ENCODE data around the gene DHRS7C. TPM values are rescaled to one million over a fixed set of nuclear protein-coding genes. Genes with fewer than 3 reads are reported as not detected.

Gene DHRS7C
- total RNA-seq, 2 donors from 2014 or later: not detected

- no peaks in the 10 kb centered on the region for H3K4me1 Mint-ChIP-seq
- peaks cover 3% of the 10 kb centered on the region for H3K36me3 Mint-ChIP-seq (ENCODE audit: low read depth)
- DNase-seq (no peak), ATAC-seq (no peak)
- no peaks in the 10 kb centered on the region for H3K9me3 ChIP-seq (ENCODE audit: control insufficient read depth, low read length, poor library complexity, severe bottlenecking)
- H3K27ac Mint-ChIP-seq: no peak overlapping the region
- H3K27me3 Mint-ChIP-seq: peaks cover 37% of the 10 kb centered on the region
- H3K4me3 Mint-ChIP-seq: no peak overlapping the region
Measured at GRCh38 chr17:9820448-9820847, 29.1 kb upstream of the DHRS7C start.

GRCh38 chr17:9818760-9819159, 27.4 kb upstream of the DHRS7C start:
- H3K36me3 Mint-ChIP-seq (ENCODE audit: low read depth): peaks cover 3% of the 10 kb centered on the region
- peaks cover 26% of the 10 kb centered on the region for H3K27me3 Mint-ChIP-seq
- H3K4me3 Mint-ChIP-seq: no peak overlapping the region
- no peak for DNase-seq
- no peaks in the 10 kb centered on the region for H3K9me3 ChIP-seq (ENCODE audit: control insufficient read depth, low read length, poor library complexity, severe bottlenecking)
- H3K27ac Mint-ChIP-seq: no peak overlapping the region
- ATAC-seq: no peak
- H3K4me1 Mint-ChIP-seq: no peaks in the 10 kb centered on the region

GRCh38 chr17:9817086-9817485, 25.7 kb upstream of the DHRS7C start:
- ATAC-seq: no peak
- DNase-seq: no peak
- H3K27ac Mint-ChIP-seq: no peak overlapping the region
- no peaks in the 10 kb centered on the region for H3K9me3 ChIP-seq (ENCODE audit: control insufficient read depth, low read length, poor library complexity, severe bottlenecking)
- peaks cover 21% of the 10 kb centered on the region for H3K27me3 Mint-ChIP-seq
- no peaks in the 10 kb centered on the region for H3K36me3 Mint-ChIP-seq (ENCODE audit: low read depth)
- H3K4me1 Mint-ChIP-seq: no peaks in the 10 kb centered on the region
- no peak overlapping the region for H3K4me3 Mint-ChIP-seq

DNA sequence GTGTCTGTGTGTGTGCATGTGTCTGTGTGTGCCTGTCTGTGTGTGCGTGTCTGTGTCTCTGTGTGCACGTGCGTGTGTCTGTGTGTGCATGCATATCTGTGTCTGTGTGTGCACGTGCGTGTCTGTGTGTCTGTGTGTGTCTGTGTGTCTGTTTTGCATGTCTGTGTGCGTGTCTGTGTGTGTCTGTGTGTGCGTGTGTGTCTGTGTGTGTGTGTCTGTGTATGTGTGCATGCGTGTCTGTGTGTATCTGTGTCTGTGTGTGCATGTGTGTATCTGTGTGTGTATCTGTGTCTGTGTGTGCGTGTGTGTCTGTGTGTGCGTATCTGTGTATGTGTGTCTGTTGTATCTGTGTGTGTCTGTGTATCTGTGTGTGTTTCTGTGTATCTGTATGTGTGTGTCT, 25.1 kb upstream of the DHRS7C start:
- H3K27me3 Mint-ChIP-seq: peaks cover 20% of the 10 kb centered on the region
- no peaks in the 10 kb centered on the region for H3K36me3 Mint-ChIP-seq (ENCODE audit: low read depth)
- no peaks in the 10 kb centered on the region for H3K4me1 Mint-ChIP-seq
- H3K27ac Mint-ChIP-seq: no peak overlapping the region
- no peak overlapping the region for H3K4me3 Mint-ChIP-seq
- ATAC-seq (no peak), DNase-seq (no peak)
- H3K9me3 ChIP-seq (ENCODE audit: control insufficient read depth, low read length, poor library complexity, severe bottlenecking): no peaks in the 10 kb centered on the region

- Mint-ChIP-seq H3K4me1 (no peaks in the 10 kb centered on the region), H3K27ac (no peak overlapping the region), H3K27me3 (peaks cover 31% of the 10 kb centered on the region), H3K36me3 (ENCODE audit: low read depth) (no peaks in the 10 kb centered on the region), H3K4me3 (no peak overlapping the region)
- no peaks in the 10 kb centered on the region for H3K9me3 ChIP-seq (ENCODE audit: control insufficient read depth, low read length, poor library complexity, severe bottlenecking)
- DNase-seq (no peak), ATAC-seq (no peak)
Measured at GRCh38 chr17:9814337-9814945, 23.0 kb upstream of the DHRS7C start.

DNA sequence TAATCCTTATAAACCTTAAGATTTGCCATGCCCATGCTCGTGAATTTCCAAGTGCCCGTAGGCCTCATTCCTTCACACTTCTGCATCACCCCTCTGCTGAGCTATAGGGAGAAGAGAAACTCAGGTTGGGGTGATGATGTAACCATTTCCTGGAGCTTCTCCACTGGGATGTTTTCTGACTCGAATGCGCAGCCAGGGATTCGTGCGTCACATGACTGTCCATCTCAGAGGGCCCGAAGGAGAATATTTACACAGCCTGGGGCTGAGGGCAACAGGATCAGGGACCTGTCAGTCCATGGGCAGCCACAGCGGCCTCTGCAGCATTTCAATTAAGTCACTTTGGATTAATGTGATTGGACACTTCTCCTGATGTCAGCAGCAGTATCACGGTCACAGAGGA, 21.8 kb upstream of the DHRS7C start:
- ATAC-seq (no peak), DNase-seq (no peak)
- Mint-ChIP-seq H3K27me3 (peaks cover 25% of the 10 kb centered on the region), H3K4me1 (no peaks in the 10 kb centered on the region), H3K36me3 (ENCODE audit: low read depth) (no peaks in the 10 kb centered on the region), H3K27ac (no peak overlapping the region), H3K4me3 (no peak overlapping the region)
- no peaks in the 10 kb centered on the region for H3K9me3 ChIP-seq (ENCODE audit: control insufficient read depth, low read length, poor library complexity, severe bottlenecking)

- no peak overlapping the region for H3K27ac Mint-ChIP-seq
- H3K36me3 Mint-ChIP-seq (ENCODE audit: low read depth): no peaks in the 10 kb centered on the region
- H3K9me3 ChIP-seq (ENCODE audit: control insufficient read depth, low read length, poor library complexity, severe bottlenecking): no peaks in the 10 kb centered on the region
- DNase-seq (no peak), ATAC-seq (no peak)
- H3K4me3 Mint-ChIP-seq: no peak overlapping the region
- H3K4me1 Mint-ChIP-seq: no peaks in the 10 kb centered on the region
- H3K27me3 Mint-ChIP-seq: peaks cover 16% of the 10 kb centered on the region
Measured at GRCh38 chr17:9811537-9811936, 20.1 kb upstream of the DHRS7C start.

DNA sequence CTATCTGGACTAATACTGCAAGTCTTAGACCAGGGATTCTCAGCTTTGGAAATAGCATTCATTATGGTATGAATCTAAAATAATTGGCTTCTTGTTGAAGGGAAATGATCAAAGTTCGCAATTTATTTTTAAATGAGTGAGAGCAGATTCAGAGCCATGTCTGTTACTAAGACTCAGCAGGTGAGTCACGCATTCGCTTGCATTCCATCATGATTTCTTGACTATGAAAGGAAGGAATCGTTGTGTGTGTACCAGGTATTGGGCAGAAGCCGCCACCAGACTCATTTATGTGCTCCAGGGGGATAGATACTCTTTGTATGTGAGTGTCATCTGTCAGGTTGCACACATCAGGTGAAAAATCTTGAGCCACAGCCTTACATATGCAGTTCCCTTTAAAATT, 19.7 kb upstream of the DHRS7C start:
- Mint-ChIP-seq H3K4me3 (no peak overlapping the region), H3K36me3 (ENCODE audit: low read depth) (no peaks in the 10 kb centered on the region), H3K4me1 (no peaks in the 10 kb centered on the region), H3K27ac (no peak overlapping the region), H3K27me3 (peaks cover 16% of the 10 kb centered on the region)
- ATAC-seq (no peak), DNase-seq (no peak)
- no peaks in the 10 kb centered on the region for H3K9me3 ChIP-seq (ENCODE audit: control insufficient read depth, low read length, poor library complexity, severe bottlenecking)

DNA sequence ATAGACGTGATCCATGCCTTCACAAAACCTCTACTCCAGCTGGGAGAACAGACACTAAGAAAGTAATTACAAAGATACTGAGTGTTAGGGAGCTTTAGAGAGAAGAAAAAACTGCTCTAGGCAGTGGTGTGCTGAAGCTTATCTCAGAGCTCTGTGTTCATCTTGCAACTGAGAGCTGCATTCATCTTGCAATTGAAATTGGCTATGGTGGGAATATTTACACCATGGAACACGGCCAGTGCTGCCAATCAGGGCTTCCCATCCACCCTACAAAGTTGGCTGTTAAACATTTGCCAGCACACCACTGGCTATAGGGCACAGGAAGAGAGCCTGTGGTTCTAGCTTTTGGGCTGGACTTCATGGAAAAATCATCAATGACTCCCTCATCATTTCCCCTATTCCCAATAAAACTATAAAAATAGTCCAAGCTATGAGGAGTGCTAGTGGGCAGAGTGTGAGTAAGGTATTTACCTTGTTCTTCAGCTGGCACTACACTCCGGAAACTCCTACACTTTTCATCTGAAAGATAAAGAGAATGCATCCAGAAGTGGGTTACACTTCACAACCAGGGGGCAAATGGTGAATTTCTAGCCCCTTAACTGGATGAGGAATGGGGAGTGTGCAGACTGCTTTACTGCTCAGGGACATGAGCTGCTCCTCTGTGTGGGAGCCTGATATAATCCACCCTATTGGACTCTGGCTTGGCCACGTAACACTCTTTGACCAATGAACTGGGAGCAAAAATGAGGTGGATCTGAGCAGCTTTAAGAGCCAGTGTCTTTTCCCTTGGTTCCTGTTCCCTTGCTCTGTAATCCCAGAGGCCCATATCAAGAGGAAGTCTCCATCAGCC, 18.9 kb upstream of the DHRS7C start:
- Mint-ChIP-seq H3K4me1 (no peaks in the 10 kb centered on the region), H3K36me3 (ENCODE audit: low read depth) (no peaks in the 10 kb centered on the region), H3K27ac (no peak overlapping the region), H3K27me3 (peaks cover 16% of the 10 kb centered on the region), H3K4me3 (no peak overlapping the region)
- ATAC-seq (no peak), DNase-seq (no peak)
- H3K9me3 ChIP-seq (ENCODE audit: control insufficient read depth, low read length, poor library complexity, severe bottlenecking): no peaks in the 10 kb centered on the region

- ATAC-seq (no peak), DNase-seq (no peak)
- H3K27ac Mint-ChIP-seq: no peak overlapping the region
- no peaks in the 10 kb centered on the region for H3K36me3 Mint-ChIP-seq (ENCODE audit: low read depth)
- H3K9me3 ChIP-seq (ENCODE audit: control insufficient read depth, low read length, poor library complexity, severe bottlenecking): no peaks in the 10 kb centered on the region
- no peak overlapping the region for H3K4me3 Mint-ChIP-seq
- no peaks in the 10 kb centered on the region for H3K4me1 Mint-ChIP-seq
- H3K27me3 Mint-ChIP-seq: peaks cover 16% of the 10 kb centered on the region
Measured at GRCh38 chr17:9809409-9809808, 18.0 kb upstream of the DHRS7C start.

GRCh38 chr17:9806699-9807098, 15.3 kb upstream of the DHRS7C start:
- H3K27ac Mint-ChIP-seq: no peak overlapping the region
- H3K4me1 Mint-ChIP-seq: no peaks in the 10 kb centered on the region
- peaks cover 27% of the 10 kb centered on the region for H3K27me3 Mint-ChIP-seq
- no peak overlapping the region for H3K4me3 Mint-ChIP-seq
- H3K9me3 ChIP-seq (ENCODE audit: control insufficient read depth, low read length, poor library complexity, severe bottlenecking): no peaks in the 10 kb centered on the region
- ATAC-seq (no peak), DNase-seq (no peak)
- H3K36me3 Mint-ChIP-seq (ENCODE audit: low read depth): peaks cover 3% of the 10 kb centered on the region

- no peaks in the 10 kb centered on the region for H3K4me1 Mint-ChIP-seq
- ATAC-seq (no peak), DNase-seq (no peak)
- H3K27ac Mint-ChIP-seq: no peak overlapping the region
- no peaks in the 10 kb centered on the region for H3K9me3 ChIP-seq (ENCODE audit: control insufficient read depth, low read length, poor library complexity, severe bottlenecking)
- peaks cover 3% of the 10 kb centered on the region for H3K36me3 Mint-ChIP-seq (ENCODE audit: low read depth)
- H3K27me3 Mint-ChIP-seq: peaks cover 18% of the 10 kb centered on the region
- no peak overlapping the region for H3K4me3 Mint-ChIP-seq
Measured at GRCh38 chr17:9805769-9806168, 14.4 kb upstream of the DHRS7C start.

- no peak overlapping the region for H3K27ac Mint-ChIP-seq
- ATAC-seq (no peak), DNase-seq (no peak)
- peaks cover 3% of the 10 kb centered on the region for H3K36me3 Mint-ChIP-seq (ENCODE audit: low read depth)
- H3K4me3 Mint-ChIP-seq: no peak overlapping the region
- H3K9me3 ChIP-seq (ENCODE audit: control insufficient read depth, low read length, poor library complexity, severe bottlenecking): no peaks in the 10 kb centered on the region
- H3K27me3 Mint-ChIP-seq: peaks cover 29% of the 10 kb centered on the region
- no peaks in the 10 kb centered on the region for H3K4me1 Mint-ChIP-seq
Measured at GRCh38 chr17:9802697-9803096, 11.3 kb upstream of the DHRS7C start.

DNA sequence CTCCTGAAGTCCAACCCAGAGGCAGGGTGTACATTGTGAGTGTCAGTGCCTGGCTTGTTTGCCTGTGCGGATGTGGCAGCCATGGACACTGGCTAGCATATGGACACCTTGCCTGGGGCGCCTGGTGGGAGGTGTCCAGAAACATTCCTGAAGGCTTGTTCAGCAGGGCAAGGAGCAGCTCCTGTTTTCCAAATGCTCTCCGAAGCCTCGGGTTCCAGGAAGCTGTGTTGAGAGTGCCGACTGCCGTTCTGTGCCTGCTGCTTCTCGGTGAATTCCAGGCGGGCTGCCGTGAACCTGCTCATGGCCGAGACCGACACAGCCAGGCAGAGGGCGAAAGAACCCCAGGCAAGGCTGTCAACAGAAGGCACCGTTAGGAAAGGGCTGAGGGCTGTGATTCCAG, 10.9 kb upstream of the DHRS7C start:
- peaks cover 33% of the 10 kb centered on the region for H3K27me3 Mint-ChIP-seq
- no peaks in the 10 kb centered on the region for H3K9me3 ChIP-seq (ENCODE audit: control insufficient read depth, low read length, poor library complexity, severe bottlenecking)
- H3K27ac Mint-ChIP-seq: no peak overlapping the region
- no peak overlapping the region for H3K4me3 Mint-ChIP-seq
- no peaks in the 10 kb centered on the region for H3K4me1 Mint-ChIP-seq
- DNase-seq (no peak), ATAC-seq (no peak)
- peaks cover 3% of the 10 kb centered on the region for H3K36me3 Mint-ChIP-seq (ENCODE audit: low read depth)

Measured in T-helper 17 cell (primary cell).